Stimulated activated naive CD8-positive, alpha-beta T cell treated with anti-CD3 and anti-CD28 coated beads, Interleukin-15, Interleukin-2, amounts not matched to agents 100 ng/mL and 50 ng/mL, for 24 hours (primary cell): Measurements from ENCODE around the gene CDA.

Experiments used
- H3K27ac Mint-ChIP-seq: one replicate; pipeline ENCODE4 v1.8.0; 2021; ENCODE audit warnings: mild to moderate bottlenecking, mixed read lengths
- H3K27me3 Mint-ChIP-seq: one replicate; pipeline ENCODE4 v1.8.0; 2021; ENCODE audit warnings: mixed read lengths
- H3K36me3 Mint-ChIP-seq: one replicate; pipeline ENCODE4 v1.8.0; 2021; ENCODE audit warnings: low read depth, mixed read lengths
- H3K4me1 Mint-ChIP-seq: one replicate; pipeline ENCODE4 v1.8.0; 2021; ENCODE audit warnings: low read depth, mixed read lengths
- H3K4me3 Mint-ChIP-seq: one replicate; pipeline ENCODE4 v1.8.0; 2021; ENCODE audit warnings: mild to moderate bottlenecking, mixed read lengths
- H3K9me3 Mint-ChIP-seq: one replicate; pipeline ENCODE4 v1.8.0; 2021; ENCODE audit warnings: mixed read lengths

Gene CDA

DNA sequence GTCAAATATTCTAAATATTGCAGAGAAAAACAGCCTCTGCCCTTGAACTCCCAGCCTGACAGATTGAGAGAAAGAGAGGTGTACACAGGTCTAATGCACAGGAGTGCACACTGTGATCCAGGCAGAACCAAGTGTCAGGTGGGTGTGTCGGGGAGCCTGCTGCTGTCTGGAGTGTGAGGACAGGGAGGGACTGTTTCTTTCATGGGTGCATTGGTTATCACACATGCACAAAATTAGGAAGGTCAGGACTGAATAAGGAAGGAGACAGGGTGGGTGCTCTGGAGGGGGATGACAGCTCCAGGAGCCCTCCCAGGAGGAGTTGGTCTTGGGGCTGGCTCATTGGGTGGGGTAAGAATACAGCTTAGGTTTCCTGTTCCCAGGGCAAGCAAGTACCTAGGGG, 31.1 kb downstream of the CDA start:
- Mint-ChIP-seq H3K4me1 (no peaks in the 10 kb centered on the region), H3K9me3 (no peaks in the 10 kb centered on the region), H3K4me3 (no peak overlapping the region), H3K27me3 (peaks cover 7% of the 10 kb centered on the region), H3K27ac (no peak overlapping the region), H3K36me3 (no peaks in the 10 kb centered on the region)

DNA sequence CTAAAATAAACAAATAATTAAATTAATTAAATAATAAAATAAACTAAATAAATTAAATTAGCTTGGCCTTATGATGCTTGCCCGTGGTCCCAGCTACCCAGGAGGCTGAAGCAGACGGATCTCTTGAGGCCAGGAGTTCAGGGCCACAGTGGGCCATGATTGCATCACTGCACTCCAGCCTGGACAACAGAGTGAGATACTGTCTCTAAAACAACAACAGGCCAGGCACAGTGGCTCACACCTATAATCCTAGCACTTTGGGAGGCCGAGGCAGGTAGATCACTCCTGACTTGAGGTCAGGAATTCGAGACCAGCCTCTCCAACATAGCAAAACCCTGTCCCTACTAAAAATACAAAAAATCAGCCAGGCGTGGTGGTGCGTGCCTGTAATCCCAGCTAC, 32.1 kb downstream of the CDA start:
- Mint-ChIP-seq H3K27me3 (peaks cover 10% of the 10 kb centered on the region), H3K9me3 (no peaks in the 10 kb centered on the region), H3K36me3 (no peaks in the 10 kb centered on the region), H3K27ac (no peak overlapping the region), H3K4me3 (no peak overlapping the region), H3K4me1 (no peaks in the 10 kb centered on the region)

DNA sequence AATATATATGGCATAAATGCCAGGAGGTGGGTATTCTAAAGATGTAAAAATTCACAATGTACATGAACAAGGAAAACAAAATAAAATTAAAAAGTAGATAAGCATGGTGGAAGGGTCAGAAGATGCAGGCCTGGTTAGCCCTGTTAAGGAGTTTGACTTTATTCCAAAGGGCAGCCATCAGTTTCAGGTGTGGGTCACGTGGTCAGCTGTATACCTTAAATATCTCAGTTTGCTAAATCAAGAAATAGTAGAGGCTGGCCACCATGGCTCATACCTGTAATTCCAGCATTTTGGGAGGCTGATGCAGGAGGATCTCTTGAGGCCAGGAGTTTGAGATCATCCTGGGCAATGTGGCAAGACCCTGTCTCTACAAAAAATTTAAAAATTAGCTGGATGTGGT, 35.8 kb downstream of the CDA start:
- H3K9me3 Mint-ChIP-seq: peaks cover 3% of the 10 kb centered on the region
- H3K4me1 Mint-ChIP-seq: no peaks in the 10 kb centered on the region
- H3K27ac Mint-ChIP-seq: no peak overlapping the region
- no peaks in the 10 kb centered on the region for H3K36me3 Mint-ChIP-seq
- peaks cover 27% of the 10 kb centered on the region for H3K27me3 Mint-ChIP-seq
- no peak overlapping the region for H3K4me3 Mint-ChIP-seq

DNA sequence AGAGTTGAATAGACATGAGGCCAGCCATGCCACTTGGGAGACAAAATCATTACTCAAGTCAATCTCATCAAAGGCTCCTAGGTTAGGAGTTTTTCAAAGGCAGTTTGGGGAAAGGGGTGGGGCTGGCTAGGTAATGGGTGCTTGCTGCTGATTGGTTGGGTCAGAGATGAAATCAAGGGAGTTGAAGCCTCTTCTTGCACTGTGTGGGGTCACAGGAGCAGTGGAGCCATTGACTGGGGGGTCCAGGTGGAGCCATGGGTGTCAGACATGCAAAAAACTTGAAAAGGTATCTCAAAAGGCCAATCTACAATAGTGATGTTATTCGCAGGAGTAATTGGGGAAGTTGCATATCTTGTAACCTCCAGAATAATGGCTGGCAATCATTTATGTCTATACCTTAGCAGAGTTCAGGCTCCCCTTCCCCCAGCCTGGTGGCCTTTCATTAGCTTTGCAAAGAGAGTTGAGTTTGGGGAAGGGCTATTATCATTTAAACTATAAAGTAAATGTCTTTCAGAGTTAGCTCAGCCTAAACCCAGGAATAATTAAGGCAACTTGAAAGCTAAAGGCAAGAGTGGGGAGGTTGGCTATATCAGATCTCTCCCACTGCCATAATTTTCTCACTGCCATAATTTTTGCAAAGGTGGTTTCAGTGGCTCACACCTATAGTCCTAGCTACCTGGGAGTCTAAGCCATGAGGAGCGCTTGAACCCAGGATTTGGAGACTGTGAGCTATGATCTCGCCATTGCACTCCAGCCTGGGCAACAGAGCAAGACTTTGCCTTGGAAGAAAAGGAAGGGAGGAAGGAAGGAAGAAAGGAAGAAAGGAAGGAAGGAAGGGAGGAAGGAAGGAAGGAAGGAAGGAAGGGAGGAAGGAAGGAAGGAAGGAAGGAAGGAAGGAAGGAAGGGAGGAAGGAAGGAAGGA, 36.5 kb downstream of the CDA start:
- Mint-ChIP-seq H3K9me3 (peaks cover 3% of the 10 kb centered on the region), H3K27me3 (peaks cover 24% of the 10 kb centered on the region), H3K27ac (no peak overlapping the region), H3K36me3 (no peaks in the 10 kb centered on the region), H3K4me3 (no peak overlapping the region), H3K4me1 (no peaks in the 10 kb centered on the region)

DNA sequence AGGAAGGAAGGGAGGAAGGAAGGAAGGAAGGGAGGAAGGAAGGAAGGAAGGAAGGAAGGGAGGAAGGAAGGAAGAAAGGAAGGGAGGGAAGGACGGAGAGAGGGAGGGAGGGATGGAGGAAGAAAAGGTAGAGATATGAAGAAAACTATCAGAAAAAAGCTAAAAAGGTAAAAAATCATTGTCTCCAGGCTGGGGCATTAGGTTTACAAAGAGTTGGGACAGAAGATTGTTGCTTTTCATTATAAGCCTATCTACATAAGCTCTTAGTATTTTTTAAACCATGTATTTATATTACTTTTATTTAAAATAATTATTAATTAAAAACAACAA, 37.2 kb downstream of the CDA start:
- H3K27me3 Mint-ChIP-seq: peaks cover 24% of the 10 kb centered on the region
- peaks cover 3% of the 10 kb centered on the region for H3K9me3 Mint-ChIP-seq
- H3K36me3 Mint-ChIP-seq: no peaks in the 10 kb centered on the region
- no peaks in the 10 kb centered on the region for H3K4me1 Mint-ChIP-seq
- H3K4me3 Mint-ChIP-seq: no peak overlapping the region
- no peak overlapping the region for H3K27ac Mint-ChIP-seq

DNA sequence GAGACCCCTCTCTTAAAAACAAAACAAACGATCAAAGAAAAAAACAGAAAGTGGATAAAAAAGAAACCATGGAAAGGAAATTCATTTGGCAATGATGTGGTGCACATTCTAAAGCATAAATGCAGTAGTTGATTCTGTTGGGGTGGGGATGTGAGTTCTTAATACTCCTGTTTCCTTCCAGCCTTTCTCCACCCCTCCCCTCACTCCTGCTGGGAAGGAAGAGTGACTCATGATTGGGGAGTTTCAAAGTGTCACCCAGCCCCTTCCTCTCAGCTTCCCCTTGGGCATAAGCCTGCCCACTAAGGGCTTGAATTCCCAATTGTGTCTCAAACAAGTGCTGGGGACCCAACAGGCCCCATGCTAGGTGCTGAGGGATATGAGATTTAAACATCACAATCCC, 37.6 kb downstream of the CDA start:
- Mint-ChIP-seq H3K27me3 (peaks cover 24% of the 10 kb centered on the region), H3K4me3 (no peak overlapping the region), H3K36me3 (no peaks in the 10 kb centered on the region), H3K9me3 (peaks cover 3% of the 10 kb centered on the region), H3K4me1 (no peaks in the 10 kb centered on the region), H3K27ac (no peak overlapping the region)

DNA sequence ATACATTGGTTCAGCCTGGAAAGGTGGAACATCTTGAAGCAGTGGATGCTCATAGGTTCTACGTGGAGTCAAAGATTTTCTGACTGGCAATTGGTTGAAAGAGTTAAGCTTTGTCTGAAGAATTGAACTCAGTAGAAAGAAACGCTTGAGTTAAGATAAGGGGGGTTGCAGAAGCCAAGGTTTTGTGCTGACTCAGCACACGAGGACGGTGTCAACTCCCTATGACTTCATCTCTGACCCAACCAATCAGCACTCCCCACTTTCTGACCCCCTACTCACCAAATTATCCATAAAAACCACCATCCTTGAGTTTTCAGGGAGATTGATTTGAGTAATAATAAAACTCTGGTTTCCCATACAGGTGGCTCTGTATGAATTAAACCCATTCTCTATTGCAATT, 41.8 kb downstream of the CDA start:
- Mint-ChIP-seq H3K27ac (no peak overlapping the region), H3K4me3 (no peak overlapping the region), H3K9me3 (peaks cover 3% of the 10 kb centered on the region), H3K4me1 (peaks cover 12% of the 10 kb centered on the region), H3K36me3 (no peaks in the 10 kb centered on the region), H3K27me3 (peaks cover 20% of the 10 kb centered on the region)

DNA sequence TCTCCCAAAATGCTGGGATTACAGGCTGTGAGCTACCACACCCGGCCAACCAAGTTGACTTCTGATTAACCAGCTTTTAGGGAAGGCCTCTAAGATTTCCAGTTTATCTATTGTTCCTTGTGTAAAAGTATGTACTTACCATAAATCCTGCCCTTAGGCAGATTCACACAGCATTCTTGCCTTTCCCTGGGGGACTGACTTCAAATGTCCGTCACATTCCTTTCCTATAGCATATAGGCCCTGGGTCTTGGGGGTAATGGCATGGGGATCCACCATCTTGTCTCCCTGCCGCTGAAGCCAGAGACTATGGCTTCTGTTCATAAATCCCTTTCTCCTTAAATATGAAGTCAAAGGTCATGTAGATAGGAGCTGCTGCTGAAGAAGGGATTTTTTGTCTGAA, 43.5 kb downstream of the CDA start:
- Mint-ChIP-seq H3K27ac (no peak overlapping the region), H3K4me1 (peaks cover 12% of the 10 kb centered on the region), H3K36me3 (no peaks in the 10 kb centered on the region), H3K27me3 (peaks cover 10% of the 10 kb centered on the region), H3K4me3 (peak overlapping the region; percentile 67), H3K9me3 (peaks cover 1% of the 10 kb centered on the region)

DNA sequence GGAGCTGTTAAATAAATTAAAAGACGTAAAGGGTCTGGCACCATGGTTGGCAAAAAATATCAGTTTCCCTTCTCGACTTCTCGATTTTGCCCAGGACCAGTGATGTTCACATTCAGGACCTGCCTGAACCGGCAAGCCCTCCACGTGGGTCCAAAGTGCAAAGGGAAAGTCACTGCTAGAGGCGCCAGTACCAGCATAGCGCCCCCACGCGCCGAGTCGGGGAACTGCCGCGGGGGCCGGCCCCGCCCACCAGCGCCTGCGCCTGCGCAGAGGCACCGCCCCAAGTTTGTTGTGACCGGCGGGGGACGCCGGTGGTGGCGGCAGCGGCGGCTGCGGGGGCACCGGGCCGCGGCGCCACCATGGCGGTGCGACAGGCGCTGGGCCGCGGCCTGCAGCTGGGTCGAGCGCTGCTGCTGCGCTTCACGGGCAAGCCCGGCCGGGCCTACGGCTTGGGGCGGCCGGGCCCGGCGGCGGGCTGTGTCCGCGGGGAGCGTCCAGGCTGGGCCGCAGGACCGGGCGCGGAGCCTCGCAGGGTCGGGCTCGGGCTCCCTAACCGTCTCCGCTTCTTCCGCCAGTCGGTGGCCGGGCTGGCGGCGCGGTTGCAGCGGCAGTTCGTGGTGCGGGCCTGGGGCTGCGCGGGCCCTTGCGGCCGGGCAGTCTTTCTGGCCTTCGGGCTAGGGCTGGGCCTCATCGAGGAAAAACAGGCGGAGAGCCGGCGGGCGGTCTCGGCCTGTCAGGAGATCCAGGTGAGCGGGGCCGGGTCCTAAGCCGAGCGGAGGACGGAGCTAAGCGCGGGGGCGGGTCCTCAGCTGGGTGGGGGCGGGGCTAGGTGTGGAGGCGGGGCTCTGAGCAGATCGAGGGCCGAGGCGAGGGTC, 44.5 kb downstream of the CDA start, which contains the start of gene PINK1:
Gene PINK1, plus strand, starts transcription at position 269 of the 875 bp plus-strand sequence. Its CDS starts 91 bp downstream, at position 360.
- H3K27ac Mint-ChIP-seq: no peak within 1 kb of the TSS
- H3K27me3 Mint-ChIP-seq: no peaks in the 10 kb centered on the region
- H3K9me3 Mint-ChIP-seq: no peaks in the 10 kb centered on the region
- peaks cover 12% of the 10 kb centered on the region for H3K4me1 Mint-ChIP-seq
- no peaks in the 10 kb centered on the region for H3K36me3 Mint-ChIP-seq
- peak within 1 kb of the TSS; percentile 83 for H3K4me3 Mint-ChIP-seq

DNA sequence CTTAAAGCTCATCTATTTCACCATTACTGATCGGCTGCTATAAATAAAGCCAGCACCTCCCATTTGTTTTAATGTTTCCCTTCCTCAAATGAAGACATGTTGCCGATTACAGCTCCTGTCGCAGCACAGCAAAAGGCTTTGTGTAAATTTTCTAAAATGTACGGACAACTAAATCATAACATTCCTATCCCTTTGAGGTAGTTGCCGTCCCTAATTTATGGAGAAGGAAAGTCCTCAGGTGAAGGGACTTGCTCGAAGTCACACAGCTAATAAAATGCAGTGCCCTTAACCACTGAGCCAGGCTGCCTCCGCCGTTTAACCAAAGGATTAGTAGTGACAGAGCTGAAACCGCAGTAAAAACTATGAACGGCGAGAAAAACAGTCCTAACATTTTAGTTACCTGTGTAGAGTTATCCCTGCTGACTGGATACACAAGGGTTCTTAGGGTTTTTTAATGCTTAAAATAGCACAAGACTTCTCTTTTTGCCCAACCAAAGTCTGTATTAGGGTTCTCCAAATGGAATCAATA, 45.2 kb downstream of the CDA start:
- Mint-ChIP-seq H3K9me3 (no peaks in the 10 kb centered on the region), H3K4me1 (peaks cover 12% of the 10 kb centered on the region), H3K36me3 (peaks cover 3% of the 10 kb centered on the region), H3K4me3 (peak overlapping the region; percentile 83), H3K27ac (no peak overlapping the region), H3K27me3 (no peaks in the 10 kb centered on the region)

DNA sequence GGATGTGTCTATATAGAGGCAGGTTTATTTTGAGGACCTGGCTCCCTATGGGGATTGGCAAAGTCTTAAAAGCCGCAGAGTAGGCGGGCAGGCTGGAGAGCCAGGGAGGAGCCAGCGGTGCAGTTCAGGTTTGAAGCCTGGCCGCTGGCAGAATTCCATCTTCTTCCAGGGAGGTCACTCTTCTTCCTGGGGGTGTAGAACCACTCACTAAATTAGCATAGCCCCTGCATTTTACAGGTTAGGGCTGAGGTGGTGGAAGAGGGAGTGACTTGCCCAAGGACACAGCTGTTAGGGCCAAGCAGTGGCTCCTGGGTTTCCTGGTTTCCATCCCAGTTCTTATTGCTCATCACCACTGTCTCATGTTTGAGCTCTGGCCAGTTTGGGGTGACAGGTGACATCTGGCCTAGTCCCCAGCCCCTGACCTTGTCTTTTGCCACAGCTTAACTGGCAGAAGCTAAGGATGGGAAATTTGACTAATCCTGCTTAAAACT, 45.7 kb downstream of the CDA start:
- Mint-ChIP-seq H3K27me3 (no peaks in the 10 kb centered on the region), H3K4me1 (peaks cover 12% of the 10 kb centered on the region), H3K9me3 (no peaks in the 10 kb centered on the region), H3K36me3 (peaks cover 5% of the 10 kb centered on the region), H3K4me3 (peak overlapping the region; percentile 83), H3K27ac (no peak overlapping the region)

DNA sequence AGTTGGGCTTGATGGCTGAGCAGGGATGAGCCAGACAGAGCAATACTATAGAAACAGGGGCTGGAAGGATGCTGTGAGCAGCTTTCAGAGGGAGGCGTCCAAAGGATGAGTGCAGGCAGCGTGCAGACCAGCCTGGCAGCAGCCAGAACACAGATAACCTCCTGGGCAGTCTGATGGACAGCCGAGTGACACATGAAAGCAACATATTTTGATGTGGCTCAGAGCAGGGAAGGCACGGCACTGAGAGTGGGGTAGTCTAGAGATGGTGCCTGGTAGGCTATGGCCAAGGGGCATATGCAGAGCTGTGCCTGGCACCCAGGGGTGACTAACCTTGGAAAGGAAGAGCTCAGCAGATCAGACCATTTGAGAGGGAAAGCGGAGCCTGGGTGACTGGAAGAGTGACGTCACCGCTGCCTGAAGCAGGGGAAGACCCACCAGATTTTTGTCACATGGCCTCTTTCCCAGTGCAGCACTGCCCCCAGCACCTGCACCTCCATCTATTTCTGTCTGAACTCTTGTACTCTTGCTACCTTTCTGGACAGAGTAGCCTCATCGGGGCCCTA, 48.0 kb downstream of the CDA start:
- Mint-ChIP-seq H3K36me3 (peaks cover 5% of the 10 kb centered on the region), H3K27me3 (no peaks in the 10 kb centered on the region), H3K4me3 (no peak overlapping the region), H3K9me3 (no peaks in the 10 kb centered on the region), H3K27ac (no peak overlapping the region), H3K4me1 (peaks cover 12% of the 10 kb centered on the region)

DNA sequence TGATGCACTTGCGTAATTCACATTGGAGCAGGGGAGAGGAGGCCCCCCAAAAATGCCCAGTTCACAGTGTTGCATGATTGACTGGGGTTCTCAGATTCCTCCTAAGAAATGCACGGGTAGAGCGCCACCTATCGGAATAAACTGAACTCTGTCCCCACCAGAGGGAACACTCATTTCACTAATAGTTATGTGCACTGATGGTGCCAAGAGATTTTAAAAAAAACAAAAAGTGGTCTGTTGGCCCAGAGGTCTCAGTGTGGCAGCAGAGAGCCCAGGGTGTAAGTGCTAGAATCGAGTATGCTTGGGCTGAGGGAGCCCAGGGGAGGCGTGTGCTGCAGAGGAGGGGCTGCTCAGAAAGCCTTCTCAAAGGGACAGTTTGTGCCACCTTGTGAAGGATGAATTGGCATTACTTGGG, 51.3 kb downstream of the CDA start:
- no peak overlapping the region for H3K4me3 Mint-ChIP-seq
- H3K9me3 Mint-ChIP-seq: no peaks in the 10 kb centered on the region
- H3K27me3 Mint-ChIP-seq: no peaks in the 10 kb centered on the region
- H3K4me1 Mint-ChIP-seq: no peaks in the 10 kb centered on the region
- H3K27ac Mint-ChIP-seq: no peak overlapping the region
- H3K36me3 Mint-ChIP-seq: peaks cover 5% of the 10 kb centered on the region

DNA sequence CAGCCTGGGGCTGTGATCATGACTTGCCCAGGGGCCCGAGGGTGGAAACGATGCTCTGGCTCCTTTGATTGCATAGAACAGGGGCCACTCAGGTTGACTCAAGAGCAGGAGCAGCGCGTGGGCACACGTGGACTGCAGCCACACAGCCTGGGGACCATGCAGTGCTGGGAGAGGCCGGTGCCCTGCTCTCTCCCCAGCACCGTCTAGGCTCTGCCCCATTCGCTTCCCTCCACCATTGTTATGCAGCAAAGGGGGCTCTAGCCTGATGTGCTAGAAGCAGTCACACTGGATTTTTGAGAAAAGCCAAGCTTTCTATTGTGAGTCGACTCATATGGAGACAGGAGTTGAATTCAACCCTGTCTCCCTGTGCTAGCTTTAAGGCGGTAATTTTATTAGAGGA, 53.1 kb downstream of the CDA start:
- Mint-ChIP-seq H3K4me3 (no peak overlapping the region), H3K27ac (no peak overlapping the region), H3K27me3 (no peaks in the 10 kb centered on the region), H3K4me1 (no peaks in the 10 kb centered on the region), H3K36me3 (peaks cover 5% of the 10 kb centered on the region), H3K9me3 (no peaks in the 10 kb centered on the region)

DNA sequence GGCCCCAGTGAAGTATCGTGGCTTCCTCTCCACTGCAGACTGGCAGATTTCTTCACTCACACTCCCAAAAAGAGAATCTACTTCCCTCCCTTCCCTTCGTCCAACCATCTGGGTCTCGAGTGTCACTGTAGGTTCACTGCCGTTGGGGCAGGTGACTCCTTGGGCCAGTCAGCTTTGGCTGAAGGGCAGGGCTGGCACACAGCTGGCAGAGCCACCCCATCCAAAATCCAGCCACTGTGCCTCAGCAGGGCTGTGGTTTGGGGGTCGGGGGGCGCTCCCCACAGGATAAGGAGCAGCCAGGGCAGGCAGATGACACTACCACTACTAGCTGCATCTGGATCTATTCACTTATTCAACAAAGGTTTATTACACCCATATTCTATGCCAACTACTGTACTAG, 54.2 kb downstream of the CDA start:
- Mint-ChIP-seq H3K36me3 (peaks cover 5% of the 10 kb centered on the region), H3K9me3 (no peaks in the 10 kb centered on the region), H3K4me3 (no peak overlapping the region), H3K27me3 (no peaks in the 10 kb centered on the region), H3K27ac (no peak overlapping the region), H3K4me1 (no peaks in the 10 kb centered on the region)
